Measurements from ENCODE around the gene MTM1.

GRCh38 chrX:150644422-150644821 lies 76.0 kb downstream of the MTM1 start:
- TF ChIP-seq, protein P1, sequence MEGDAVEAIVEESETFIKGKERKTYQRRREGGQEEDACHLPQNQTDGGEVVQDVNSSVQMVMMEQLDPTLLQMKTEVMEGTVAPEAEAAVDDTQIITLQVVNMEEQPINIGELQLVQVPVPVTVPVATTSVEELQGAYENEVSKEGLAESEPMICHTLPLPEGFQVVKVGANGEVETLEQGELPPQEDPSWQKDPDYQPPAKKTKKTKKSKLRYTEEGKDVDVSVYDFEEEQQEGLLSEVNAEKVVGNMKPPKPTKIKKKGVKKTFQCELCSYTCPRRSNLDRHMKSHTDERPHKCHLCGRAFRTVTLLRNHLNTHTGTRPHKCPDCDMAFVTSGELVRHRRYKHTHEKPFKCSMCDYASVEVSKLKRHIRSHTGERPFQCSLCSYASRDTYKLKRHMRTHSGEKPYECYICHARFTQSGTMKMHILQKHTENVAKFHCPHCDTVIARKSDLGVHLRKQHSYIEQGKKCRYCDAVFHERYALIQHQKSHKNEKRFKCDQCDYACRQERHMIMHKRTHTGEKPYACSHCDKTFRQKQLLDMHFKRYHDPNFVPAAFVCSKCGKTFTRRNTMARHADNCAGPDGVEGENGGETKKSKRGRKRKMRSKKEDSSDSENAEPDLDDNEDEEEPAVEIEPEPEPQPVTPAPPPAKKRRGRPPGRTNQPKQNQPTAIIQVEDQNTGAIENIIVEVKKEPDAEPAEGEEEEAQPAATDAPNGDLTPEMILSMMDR (IDR thresholded peaks at IDR 0.05; ENCODE audit: poor library complexity): no peak
- no peak for TF ChIP-seq EZH2phosphoT487 (IDR thresholded peaks at IDR 0.05; ENCODE audit: low read depth, severe bottlenecking, unreplicated experiment)

Measured in hepatocyte (in vitro differentiated cells).